ENCODE results near the gene WASHC2C. TPM values are rescaled to one million over a fixed set of nuclear protein-coding genes. Genes with fewer than 3 reads are reported as not detected.
A peak's percentile ranks its signal among the peaks of the same experiment; 100 is the strongest.
"Not testable (repeated sequence)": the region's sequence is repeated elsewhere in the genome, so short reads cannot be mapped to it uniquely, and the experiment has no call there.

Gene WASHC2C
- total RNA-seq, 1 donor from 2014 or later: 51.8 TPM

- H3K9me3 Mint-ChIP-seq (ENCODE audit: low read depth); H3K36me3 Mint-ChIP-seq (ENCODE audit: insufficient read depth); H3K4me1 Mint-ChIP-seq (ENCODE audit: low read depth); H3K4me3 Mint-ChIP-seq (ENCODE audit: low read depth); DNase-seq (ENCODE audit: low spot score, unreplicated experiment); H3K27ac Mint-ChIP-seq; H3K27me3 Mint-ChIP-seq: not testable (repeated sequence)
Observed at GRCh38 chr10:45771757-45772461, 44.8 kb downstream of the WASHC2C start.

DNA sequence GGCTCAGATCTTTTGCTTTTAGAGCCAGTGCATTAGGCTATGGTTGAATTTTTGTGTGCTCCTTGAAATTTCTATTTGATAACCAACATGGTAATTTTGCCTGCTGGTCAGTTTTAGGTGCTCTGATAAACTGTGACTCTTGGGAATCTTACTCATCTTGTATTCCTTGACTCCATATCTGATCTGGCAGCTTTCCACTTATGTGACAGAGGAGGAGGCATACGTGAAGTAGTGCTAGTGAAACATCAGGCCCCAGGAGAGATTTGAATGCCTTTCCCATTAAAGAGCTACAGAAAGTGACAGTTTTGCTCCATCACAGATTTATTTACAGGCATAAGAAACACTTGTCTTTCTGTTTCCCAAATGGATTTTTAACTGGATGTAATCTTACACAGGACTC is 59.2 kb downstream of the WASHC2C start:
- H3K9me3 Mint-ChIP-seq (ENCODE audit: low read depth); H3K36me3 Mint-ChIP-seq (ENCODE audit: insufficient read depth); H3K27me3 Mint-ChIP-seq; H3K4me1 Mint-ChIP-seq (ENCODE audit: low read depth); H3K4me3 Mint-ChIP-seq (ENCODE audit: low read depth); H3K27ac Mint-ChIP-seq; DNase-seq (ENCODE audit: low spot score, unreplicated experiment): not testable (repeated sequence)

GRCh38 chr10:45787212-45787741 is 60.2 kb downstream of the WASHC2C start:
- H3K4me1 Mint-ChIP-seq (ENCODE audit: low read depth); H3K36me3 Mint-ChIP-seq (ENCODE audit: insufficient read depth); DNase-seq (ENCODE audit: low spot score, unreplicated experiment); H3K27ac Mint-ChIP-seq; H3K9me3 Mint-ChIP-seq (ENCODE audit: low read depth); H3K4me3 Mint-ChIP-seq (ENCODE audit: low read depth); H3K27me3 Mint-ChIP-seq: not testable (repeated sequence)

- H3K27ac Mint-ChIP-seq; H3K9me3 Mint-ChIP-seq (ENCODE audit: low read depth); H3K4me1 Mint-ChIP-seq (ENCODE audit: low read depth); H3K4me3 Mint-ChIP-seq (ENCODE audit: low read depth); H3K27me3 Mint-ChIP-seq; DNase-seq (ENCODE audit: low spot score, unreplicated experiment): not testable (repeated sequence)
- peaks cover 13% of the 10 kb centered on the region for H3K36me3 Mint-ChIP-seq (ENCODE audit: insufficient read depth)
Observed at GRCh38 chr10:45789991-45790390, 62.9 kb downstream of the WASHC2C start.

DNA sequence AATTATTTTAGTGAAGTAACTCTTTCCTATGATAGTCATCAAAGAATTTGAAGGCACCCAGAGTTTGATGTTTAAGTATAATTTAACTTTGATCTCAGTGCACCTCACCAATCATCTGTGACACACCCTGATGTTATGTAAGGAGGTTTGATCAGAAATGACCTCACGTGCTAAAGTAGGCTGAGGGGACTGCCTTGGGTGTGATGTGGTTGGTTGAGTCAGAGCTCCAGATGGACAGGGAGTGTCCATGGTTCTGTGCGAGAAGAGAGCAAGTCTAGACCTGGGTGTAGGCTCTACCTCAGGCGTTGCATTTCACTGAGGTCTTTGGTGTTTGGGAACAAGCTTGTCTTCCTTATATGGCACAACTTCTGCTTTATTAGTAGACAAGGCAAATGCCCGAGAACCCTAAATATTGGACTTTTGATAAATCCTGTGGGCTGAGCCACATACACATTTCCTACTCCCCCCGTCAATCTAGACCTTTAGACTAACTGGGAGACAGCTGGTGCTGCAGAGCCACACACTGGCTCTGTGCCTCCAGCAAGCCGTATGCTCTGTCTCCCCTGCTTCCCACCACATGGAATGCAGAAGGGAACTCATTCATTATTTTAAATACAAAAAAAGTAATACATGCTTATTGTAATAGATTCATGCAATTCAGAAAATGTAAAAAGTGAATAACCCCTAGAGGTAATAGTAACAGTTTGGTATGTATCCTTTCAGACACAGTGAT is 63.8 kb downstream of the WASHC2C start:
- H3K27ac Mint-ChIP-seq; H3K4me3 Mint-ChIP-seq (ENCODE audit: low read depth); H3K27me3 Mint-ChIP-seq; H3K9me3 Mint-ChIP-seq (ENCODE audit: low read depth); H3K4me1 Mint-ChIP-seq (ENCODE audit: low read depth); DNase-seq (ENCODE audit: low spot score, unreplicated experiment): not testable (repeated sequence)
- peaks cover 13% of the 10 kb centered on the region for H3K36me3 Mint-ChIP-seq (ENCODE audit: insufficient read depth)

GRCh38 chr10:45794761-45795160 is 67.7 kb downstream of the WASHC2C start:
- not testable (repeated sequence) for DNase-seq (ENCODE audit: low spot score, unreplicated experiment); H3K27me3 Mint-ChIP-seq; H3K4me3 Mint-ChIP-seq (ENCODE audit: low read depth); H3K27ac Mint-ChIP-seq; H3K4me1 Mint-ChIP-seq (ENCODE audit: low read depth); H3K9me3 Mint-ChIP-seq (ENCODE audit: low read depth); H3K36me3 Mint-ChIP-seq (ENCODE audit: insufficient read depth)

DNA sequence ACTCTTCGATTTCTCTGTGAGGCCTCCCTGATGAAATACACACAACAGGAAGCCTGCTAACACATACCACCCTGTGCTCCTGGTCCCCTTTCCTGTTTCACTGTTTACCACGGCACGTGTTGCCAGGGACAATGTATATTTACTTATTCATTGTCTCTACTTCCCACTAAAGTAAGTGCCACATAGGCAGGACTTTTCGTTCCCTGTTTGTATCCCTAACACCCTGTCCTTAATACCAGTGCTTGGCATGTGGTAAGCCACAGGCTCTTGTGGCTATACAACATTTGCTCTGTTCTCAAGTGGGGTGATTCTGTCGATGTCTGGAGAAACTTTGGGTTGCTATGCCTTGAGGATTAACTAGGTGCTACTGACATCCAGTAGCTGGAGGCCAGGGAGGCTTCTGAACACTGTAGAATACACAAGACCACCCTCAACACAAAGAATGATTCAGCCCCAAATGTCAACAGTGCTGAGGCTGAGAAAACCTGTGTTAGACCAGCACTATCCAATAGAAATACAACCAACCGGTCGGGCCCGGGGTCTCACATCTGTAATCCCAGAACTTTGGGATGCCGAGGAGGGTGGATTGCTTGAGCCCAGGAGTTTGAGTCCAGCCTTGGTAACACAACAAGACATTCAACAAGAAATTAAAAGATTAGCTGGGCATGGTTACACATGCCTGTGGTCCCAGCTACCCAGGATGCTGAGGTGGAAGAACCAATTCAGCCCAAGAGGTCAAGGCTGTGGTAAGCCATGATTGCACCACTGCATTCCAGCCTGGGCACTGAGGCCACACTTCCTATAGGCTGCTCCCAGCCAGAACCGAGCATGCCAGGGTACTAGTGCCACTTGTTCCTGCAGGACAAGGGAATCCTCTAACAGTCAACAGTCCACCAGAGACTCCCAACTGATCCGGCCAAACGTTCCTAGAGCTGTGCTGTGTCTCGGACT is 76.3 kb downstream of the WASHC2C start:
- peak overlapping the region; percentile 22 for H3K27ac Mint-ChIP-seq
- H3K9me3 Mint-ChIP-seq (ENCODE audit: low read depth); H3K4me3 Mint-ChIP-seq (ENCODE audit: low read depth); DNase-seq (ENCODE audit: low spot score, unreplicated experiment); H3K36me3 Mint-ChIP-seq (ENCODE audit: insufficient read depth); H3K27me3 Mint-ChIP-seq; H3K4me1 Mint-ChIP-seq (ENCODE audit: low read depth): not testable (repeated sequence)

GRCh38 chr10:45804996-45805395 is 77.9 kb downstream of the WASHC2C start:
- H3K36me3 Mint-ChIP-seq (ENCODE audit: insufficient read depth); H3K9me3 Mint-ChIP-seq (ENCODE audit: low read depth); H3K4me3 Mint-ChIP-seq (ENCODE audit: low read depth); DNase-seq (ENCODE audit: low spot score, unreplicated experiment); H3K27me3 Mint-ChIP-seq; H3K27ac Mint-ChIP-seq: not testable (repeated sequence)
- peaks cover 13% of the 10 kb centered on the region for H3K4me1 Mint-ChIP-seq (ENCODE audit: low read depth)

- Mint-ChIP-seq H3K27me3 (no peaks in the 10 kb centered on the region), H3K4me1 (ENCODE audit: low read depth) (peaks cover 7% of the 10 kb centered on the region), H3K9me3 (ENCODE audit: low read depth) (no peaks in the 10 kb centered on the region), H3K4me3 (ENCODE audit: low read depth) (no peak overlapping the region), H3K27ac (no peak overlapping the region), H3K36me3 (ENCODE audit: insufficient read depth) (no peaks in the 10 kb centered on the region)
- TF ChIP-seq CTCF (IDR thresholded peaks at IDR 0.05; ENCODE audit: unreplicated experiment): no peak
- no peak for DNase-seq (ENCODE audit: low spot score, unreplicated experiment)
Observed at GRCh38 chr10:45809837-45810236, 82.8 kb downstream of the WASHC2C start.

All from progenitor cell of endocrine pancreas (in vitro differentiated cells).